Thyroid gland (tissue), 4 donors: ENCODE data around the gene CDON.

ENCODE experiments used
- POLR2A ChIP-seq, 2 donors: fragments of 450-650 bp; IDR thresholded peaks; one replicate each; pipeline ENCODE4 v1.6.1; 2017; ENCODE audit warnings: antibody characterized with exemption in 2 of 2, mild to moderate bottlenecking in 2 of 2, moderate library complexity in 1 of 2
- TF ChIP-seq, protein P1 (sequence below), 6 experiments: fragments of 200-600 bp in 3 of 6; fragments of 450-650 bp in 3 of 6; sonication (generic) in 3 of 6; IDR thresholded peaks; one replicate each; pipeline ENCODE4 v1.5.1; 2016 to 2019; ENCODE audit warnings: antibody characterized with exemption in 6 of 6, mild to moderate bottlenecking in 2 of 6, inconsistent platforms in 1 of 6, moderate library complexity in 1 of 6

DNA sequence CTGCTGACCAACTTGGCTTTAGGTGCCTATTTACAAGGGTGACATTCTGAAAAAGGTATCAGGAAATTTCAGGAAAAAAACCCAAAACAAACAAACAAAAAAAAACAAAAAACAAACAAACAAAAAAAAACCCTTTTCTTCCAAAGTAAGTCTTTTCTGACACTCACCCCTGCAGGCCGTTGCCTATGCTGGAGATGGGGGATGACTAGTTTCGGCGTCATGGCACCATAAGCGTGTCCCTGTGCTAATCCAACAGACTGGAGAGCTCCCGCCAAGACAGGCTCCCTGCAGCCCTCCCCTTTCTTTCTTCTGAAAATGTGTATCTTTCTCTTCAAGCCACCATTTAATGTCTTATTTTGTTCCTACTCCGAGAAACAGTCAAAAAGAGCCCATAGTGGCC is 103.2 kb downstream of the CDON start:
- TF ChIP-seq, protein P1, sequence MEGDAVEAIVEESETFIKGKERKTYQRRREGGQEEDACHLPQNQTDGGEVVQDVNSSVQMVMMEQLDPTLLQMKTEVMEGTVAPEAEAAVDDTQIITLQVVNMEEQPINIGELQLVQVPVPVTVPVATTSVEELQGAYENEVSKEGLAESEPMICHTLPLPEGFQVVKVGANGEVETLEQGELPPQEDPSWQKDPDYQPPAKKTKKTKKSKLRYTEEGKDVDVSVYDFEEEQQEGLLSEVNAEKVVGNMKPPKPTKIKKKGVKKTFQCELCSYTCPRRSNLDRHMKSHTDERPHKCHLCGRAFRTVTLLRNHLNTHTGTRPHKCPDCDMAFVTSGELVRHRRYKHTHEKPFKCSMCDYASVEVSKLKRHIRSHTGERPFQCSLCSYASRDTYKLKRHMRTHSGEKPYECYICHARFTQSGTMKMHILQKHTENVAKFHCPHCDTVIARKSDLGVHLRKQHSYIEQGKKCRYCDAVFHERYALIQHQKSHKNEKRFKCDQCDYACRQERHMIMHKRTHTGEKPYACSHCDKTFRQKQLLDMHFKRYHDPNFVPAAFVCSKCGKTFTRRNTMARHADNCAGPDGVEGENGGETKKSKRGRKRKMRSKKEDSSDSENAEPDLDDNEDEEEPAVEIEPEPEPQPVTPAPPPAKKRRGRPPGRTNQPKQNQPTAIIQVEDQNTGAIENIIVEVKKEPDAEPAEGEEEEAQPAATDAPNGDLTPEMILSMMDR (IDR thresholded peaks at IDR 0.05): no peak
- TF ChIP-seq POLR2A (IDR thresholded peaks at IDR 0.05): no peak
